HepG2 (cell line): ENCODE measurements around the gene XXYLT1. TPM values are rescaled to one million over a fixed set of nuclear protein-coding genes. Genes with fewer than 3 reads are reported as not detected.

ENCODE experiments used
- ATAC-seq: fragments of 200-7000 bp; cut with Tn5 transposase; 3 replicates; pipeline ENCODE4 v1.9.1; 2020; ENCODE audit warnings: mild to moderate bottlenecking, moderate library complexity
- BruUV-seq: library from RNA; stranded (reverse); fragments of 400-500 nt; replicated peaks from 2 replicates; lab custom pipeline; 2021; lab: Mats Ljungman, UMichigan
- CTCF ChIA-PET: fragments of 300-600 bp; formaldehyde crosslinking; extraction: SDS; loops from one replicate; lab custom pipeline; 2021; ENCODE audit warnings: low total read pairs, inconsistent platforms, low intra/inter-chr PET ratio; lab: Yijun Ruan, JAX
- POLR2A ChIA-PET: fragments of 350-600 bp; sonication (Branson Sonifier 250); formaldehyde crosslinking; loops from one replicate; lab custom pipeline; 2020; ENCODE audit warnings: antibody characterized with exemption, inconsistent platforms; lab: Yijun Ruan, JAX
- DNase-seq: peaks from one replicate; pipeline ENCODE4 v3.0.0-alpha.2; 2015; ENCODE audit warnings: low spot score
- FAIRE-seq: peaks from 3 replicates; lab custom pipeline; 2011; peaks lifted over from hg19 to GRCh38; lab: Jason Lieb, UNC
- H2AFZ ChIP-seq: one replicate; pipeline ENCODE4 v1.6.1; 2011; ENCODE audit warnings: low read length, inconsistent platforms
- H3K27ac ChIP-seq: fragments of 300-600 bp; 3 replicates; pipeline ENCODE4 v1.8.0; 2011; ENCODE audit warnings: mixed run types, mild to moderate bottlenecking, mixed read lengths, low read length, inconsistent platforms; ENCODE audit not compliant: insufficient read depth; ENCODE audit errors: extremely low read length
- H3K27me3 ChIP-seq, 2 experiments: fragments of 200-600 bp in 1 of 2; 2 replicates in 1 of 2; 3 replicates in 1 of 2; pipeline versions ENCODE4 v1.6.0 to v1.8.0; 2011; ENCODE audit warnings: low read length in 2 of 2, mild to moderate bottlenecking in 2 of 2, moderate library complexity in 2 of 2, inconsistent platforms in 1 of 2; ENCODE audit not compliant: insufficient read depth in 2 of 2, control insufficient read depth in 1 of 2
- H3K36me3 ChIP-seq, 2 experiments: fragments of 200-600 bp in 1 of 2; replicated peaks in 1 of 2; 2 replicates in 1 of 2; 3 replicates in 1 of 2; pipeline versions ENCODE4 v1.5.1 to v1.8.0; 2011; ENCODE audit warnings: low read length in 2 of 2, inconsistent platforms in 1 of 2; ENCODE audit not compliant: insufficient read depth in 2 of 2, control insufficient read depth in 1 of 2
- H3K4me1 ChIP-seq: 2 replicates; pipeline ENCODE4 v1.5.1; 2012; ENCODE audit warnings: low read length, inconsistent platforms; ENCODE audit not compliant: insufficient read depth
- H3K4me2 ChIP-seq: 2 replicates; pipeline ENCODE4 v1.6.0; 2011; ENCODE audit warnings: low read depth, low read length, inconsistent platforms
- H3K4me3 ChIP-seq, 3 experiments: fragments of 200-600 bp in 1 of 3; sonication (generic), shearing (Covaris generic) in 1 of 3; replicated peaks in 1 of 3; 2 replicates each; pipeline ENCODE4 v1.5.1; 2011 to 2016; ENCODE audit warnings: low read length in 3 of 3, inconsistent platforms in 2 of 3, low read depth in 2 of 3, mild to moderate bottlenecking in 2 of 3, control low read depth in 1 of 3, mixed read lengths in 1 of 3; ENCODE audit not compliant: insufficient read depth in 1 of 3
- H3K79me2 ChIP-seq: one replicate; pipeline ENCODE4 v1.6.1; 2011; ENCODE audit warnings: low read length, inconsistent platforms; ENCODE audit not compliant: insufficient read depth
- H3K9ac ChIP-seq: 2 replicates; pipeline ENCODE4 v1.6.0; 2011; ENCODE audit warnings: mild to moderate bottlenecking, low read depth, low read length, inconsistent platforms; ENCODE audit not compliant: insufficient read depth
- H3K9me3 ChIP-seq: 2 replicates; pipeline ENCODE4 v1.5.1; 2012; ENCODE audit warnings: mild to moderate bottlenecking, low read length
- H4K20me1 ChIP-seq: 2 replicates; pipeline ENCODE4 v1.6.0; 2011; ENCODE audit warnings: inconsistent platforms, mild to moderate bottlenecking, low read length, moderate library complexity; ENCODE audit not compliant: insufficient read depth
- ASH2L ChIP-seq: fragments of 300-600, 200-600 bp; sonication (generic); IDR thresholded peaks from 2 replicates; pipeline ENCODE4 v1.7.0; 2017; ENCODE audit warnings: low read depth, mild to moderate bottlenecking, moderate library complexity, mixed read lengths, low read length; ENCODE audit not compliant: insufficient read length
- HNF4A ChIP-seq: sonication (generic); formaldehyde crosslinking; IDR thresholded peaks from 2 replicates; pipeline ENCODE4 v1.4.0; 2020; ENCODE audit warnings: missing genetic modification reagents
- NONO ChIP-seq, 2 experiments: fragments of 450-650 bp in 1 of 2; sonication (generic) in 1 of 2; formaldehyde crosslinking in 1 of 2; IDR thresholded peaks in 1 of 2; conservative IDR thresholded peaks in 1 of 2; 2 replicates each; pipeline versions ENCODE4 v1.6.1 to v1.8.0; 2017 to 2022; ENCODE audit warnings: mild to moderate bottlenecking in 1 of 2, missing genetic modification reagents in 1 of 2, moderate library complexity in 1 of 2
- SP5 ChIP-seq: IDR thresholded peaks from 2 replicates; pipeline ENCODE4 v1.6.1; 2016; ENCODE audit warnings: low read depth, borderline replicate concordance
- TARDBP ChIP-seq: sonication (generic); formaldehyde crosslinking; IDR thresholded peaks from 2 replicates; pipeline ENCODE4 v1.8.0; 2022; ENCODE audit warnings: mild to moderate bottlenecking, missing genetic modification reagents
- TEAD3 ChIP-seq: optimal IDR thresholded peaks from 2 replicates; pipeline ENCODE3; 2016; ENCODE audit warnings: borderline replicate concordance
- ZC3H13 ChIP-seq: sonication (generic); formaldehyde crosslinking; IDR thresholded peaks from 2 replicates; pipeline ENCODE4 v1.8.1; 2023; ENCODE audit warnings: mild to moderate bottlenecking, missing genetic modification reagents, moderate library complexity
- ZEB1 ChIP-seq: IDR thresholded peaks from 2 replicates; pipeline ENCODE4 v1.6.1; 2012; ENCODE audit warnings: mild to moderate bottlenecking, low read depth, inconsistent platforms; ENCODE audit not compliant: insufficient replicate concordance
- ZNF549 ChIP-seq: sonication (generic); formaldehyde crosslinking; IDR thresholded peaks from 2 replicates; pipeline ENCODE4 v1.5.0; 2020; ENCODE audit warnings: missing genetic modification reagents
- ZNF567 ChIP-seq: sonication (generic); formaldehyde crosslinking; IDR thresholded peaks from 2 replicates; pipeline ENCODE4 v1.8.1; 2023; ENCODE audit warnings: mild to moderate bottlenecking, missing genetic modification reagents, borderline replicate concordance
- ZNF598 ChIP-seq: sonication (generic); formaldehyde crosslinking; IDR thresholded peaks from 2 replicates; pipeline ENCODE4 v1.5.1; 2020; ENCODE audit warnings: mild to moderate bottlenecking, missing genetic modification reagents, borderline replicate concordance
- ZNF780A ChIP-seq: sonication (generic); formaldehyde crosslinking; IDR thresholded peaks from 2 replicates; pipeline ENCODE4 v1.8.0; 2022; ENCODE audit warnings: mild to moderate bottlenecking, missing genetic modification reagents, moderate library complexity
- ZNF790 ChIP-seq: sonication (generic); formaldehyde crosslinking; IDR thresholded peaks from 2 replicates; pipeline ENCODE4 v1.8.0; 2022; ENCODE audit warnings: missing genetic modification reagents, mild to moderate bottlenecking, borderline replicate concordance
- ZNF816 ChIP-seq: sonication (generic); formaldehyde crosslinking; IDR thresholded peaks from 2 replicates; pipeline ENCODE4 v1.8.0; 2022; ENCODE audit warnings: missing genetic modification reagents, mild to moderate bottlenecking, borderline replicate concordance
- WGBS: methylation state at CpG from one replicate; pipeline ENCODE4 v1.1.6; 2017; ENCODE audit warnings: low lambda C conversion rate; 5-methylcytosine and 5-hydroxymethylcytosine counted together
- in situ Hi-C: cut with HindIII; loops from 2 replicates; pipeline ENCODE4 v1.10.0; 2017; ENCODE audit warnings: low pct_unique_long_range_greater_than_20kb; ENCODE audit not compliant: extremely low pct_ligation_motif_present
- intact Hi-C: fragments of 100-400 bp; cut with micrococcal nuclease; formaldehyde crosslinking; loops from one replicate; pipeline ENCODE4 v1.10.0; 2022; ENCODE audit not compliant: unreplicated experiment
- polyA plus RNA-seq, 8 experiments: library from polyadenylated mRNA; depleted of rRNA in 3 of 8; stranded (reverse) in 7 of 8; unstranded in 1 of 8; fragments of >200 nt; fragmentation: Illumina TruSeq in 4 of 8; extraction: Trizol in 4 of 8; gene quantifications; 2 replicates each; pipeline versions ENCODE4 v1.2.1 to v1.2.3, GENCODE V29; 2011 to 2016; ENCODE audit warnings: low read depth in 4 of 8, missing spikeins in 1 of 8, mixed read lengths in 1 of 8; ENCODE audit not compliant: insufficient read depth in 1 of 8
- total RNA-seq, 5 experiments: library from RNA; depleted of rRNA; stranded (reverse); fragments of >200 nt; fragmentation: Illumina TruSeq; extraction: Trizol; gene quantifications; 2 replicates each; pipeline ENCODE4 v1.2.3, GENCODE V29; 2016; ENCODE audit warnings: low read depth in 1 of 5
- TF ChIP-seq, protein P1 (sequence below): sonication (generic); formaldehyde crosslinking; IDR thresholded peaks from 2 replicates; pipeline ENCODE4 v1.4.0; 2020; ENCODE audit warnings: missing genetic modification reagents
- TF ChIP-seq, protein P2 (sequence below): sonication (generic); formaldehyde crosslinking; IDR thresholded peaks from 2 replicates; pipeline ENCODE4 v1.4.0; 2020; ENCODE audit warnings: missing genetic modification reagents

Gene XXYLT1
- total and polyA plus RNA-seq, 2 of the 13 experiments (the other 11 are each of a cell fraction or from before 2014, with no cell fraction given): 17.7 to 19.0 TPM

DNA sequence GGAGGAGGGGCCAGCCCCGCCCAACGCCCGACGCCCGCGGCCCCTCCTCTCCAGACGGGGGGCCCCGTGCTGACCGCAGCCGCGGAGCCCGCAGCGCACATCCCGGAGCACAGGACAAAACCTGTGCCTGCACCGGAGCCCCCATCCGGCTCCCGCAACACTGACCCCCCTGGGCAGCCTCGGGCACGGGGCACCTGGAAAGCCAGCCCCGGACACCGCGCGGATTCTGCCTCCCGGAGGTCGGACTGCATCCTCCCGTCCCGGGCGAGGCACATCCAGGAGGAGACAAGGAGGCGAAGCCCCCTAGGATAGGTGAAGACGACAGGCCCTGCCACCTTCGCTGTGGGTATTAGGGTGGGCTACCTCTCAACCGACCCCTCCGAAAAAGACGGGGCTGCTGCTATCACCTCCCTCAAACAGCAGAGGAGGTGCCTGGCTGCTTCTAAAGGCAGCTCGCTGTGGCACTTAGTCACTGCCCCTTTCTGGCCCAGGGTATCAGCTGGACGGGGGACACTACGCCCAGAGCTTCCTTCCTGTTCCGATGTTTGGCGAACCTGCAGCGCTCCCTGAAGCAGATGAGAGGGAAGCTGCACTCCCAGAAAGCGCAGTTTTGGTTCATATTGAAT lies 10.6 kb downstream of the XXYLT1 start:
- no TSS peak for BruUV-seq
- Histone ChIP-seq H3K4me2 (peak overlapping the region; percentile 84), H3K36me3 (peaks cover 2 to 7% of the 10 kb centered on the region in 2 experiments; a peak in 4 of 5 replicates), H4K20me1 (no peaks in the 10 kb centered on the region), H2AFZ (no peak overlapping the region), H3K4me1 (peaks cover 38% of the 10 kb centered on the region), H3K9me3 (no peaks in the 10 kb centered on the region), H3K79me2 (peaks cover 28% of the 10 kb centered on the region), H3K4me3 (peak overlapping the region; percentile 46 to 77 (median 50); a peak in 5 of 6 replicates), H3K27ac (no peak overlapping the region), H3K27me3 (no peaks in the 10 kb centered on the region), H3K9ac (peak overlapping the region; percentile 59)
- in situ Hi-C loops: no loop called here
- ChIA-PET CTCF (interaction anchor here (0.9 to 1.7 kb wide), 6 partner anchors 96 to 589 kb away, joined by 3 to 19 read pairs (median 4); partner anchors contain the start of gene LSG1), POLR2A (interaction anchor here (0.9 kb wide), 1 partner anchor 10 kb away, joined by 4 read pairs; no protein-coding TSS in a partner anchor)
- ATAC-seq (no peak), FAIRE-seq (no peak), DNase-seq (no peak)
- intact Hi-C loops: loop anchor here (1.0 to 2.0 kb wide), 3 partner anchors 258 to 588 kb away; partner anchors contain the start of gene LSG1
- 93% methylated on average over 3 of the region's 41 CpGs for WGBS
- TF ChIP-seq ZNF549 (CRISPR knock-in tag): no peak
- no peak for TF ChIP-seq ZNF780A (CRISPR knock-in tag)
- TF ChIP-seq, protein P1, sequence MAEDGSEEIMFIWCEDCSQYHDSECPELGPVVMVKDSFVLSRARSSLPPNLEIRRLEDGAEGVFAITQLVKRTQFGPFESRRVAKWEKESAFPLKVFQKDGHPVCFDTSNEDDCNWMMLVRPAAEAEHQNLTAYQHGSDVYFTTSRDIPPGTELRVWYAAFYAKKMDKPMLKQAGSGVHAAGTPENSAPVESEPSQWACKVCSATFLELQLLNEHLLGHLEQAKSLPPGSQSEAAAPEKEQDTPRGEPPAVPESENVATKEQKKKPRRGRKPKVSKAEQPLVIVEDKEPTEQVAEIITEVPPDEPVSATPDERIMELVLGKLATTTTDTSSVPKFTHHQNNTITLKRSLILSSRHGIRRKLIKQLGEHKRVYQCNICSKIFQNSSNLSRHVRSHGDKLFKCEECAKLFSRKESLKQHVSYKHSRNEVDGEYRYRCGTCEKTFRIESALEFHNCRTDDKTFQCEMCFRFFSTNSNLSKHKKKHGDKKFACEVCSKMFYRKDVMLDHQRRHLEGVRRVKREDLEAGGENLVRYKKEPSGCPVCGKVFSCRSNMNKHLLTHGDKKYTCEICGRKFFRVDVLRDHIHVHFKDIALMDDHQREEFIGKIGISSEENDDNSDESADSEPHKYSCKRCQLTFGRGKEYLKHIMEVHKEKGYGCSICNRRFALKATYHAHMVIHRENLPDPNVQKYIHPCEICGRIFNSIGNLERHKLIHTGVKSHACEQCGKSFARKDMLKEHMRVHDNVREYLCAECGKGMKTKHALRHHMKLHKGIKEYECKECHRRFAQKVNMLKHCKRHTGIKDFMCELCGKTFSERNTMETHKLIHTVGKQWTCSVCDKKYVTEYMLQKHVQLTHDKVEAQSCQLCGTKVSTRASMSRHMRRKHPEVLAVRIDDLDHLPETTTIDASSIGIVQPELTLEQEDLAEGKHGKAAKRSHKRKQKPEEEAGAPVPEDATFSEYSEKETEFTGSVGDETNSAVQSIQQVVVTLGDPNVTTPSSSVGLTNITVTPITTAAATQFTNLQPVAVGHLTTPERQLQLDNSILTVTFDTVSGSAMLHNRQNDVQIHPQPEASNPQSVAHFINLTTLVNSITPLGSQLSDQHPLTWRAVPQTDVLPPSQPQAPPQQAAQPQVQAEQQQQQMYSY (CRISPR knock-in tag): peak; percentile 32; the same call in 1 of the 2 replicates
- TF ChIP-seq TARDBP (CRISPR knock-in tag): no peak; the same call in 1 of the 2 replicates
- TF ChIP-seq TEAD3: peak; percentile 32
- 0 out of 2 replicates have a peak, but pooled peaks have one; percentile 1 for TF ChIP-seq ZNF598 (CRISPR knock-in tag)
- 0 out of 2 replicates have a peak, but pooled peaks have one; percentile 38 for TF ChIP-seq ZNF567 (CRISPR knock-in tag)
- 0 out of 2 replicates have a peak, but pooled peaks have one; percentile 12 for TF ChIP-seq ZNF790 (CRISPR knock-in tag)
- peak; percentile 64; the same call in 1 of the 2 replicates for TF ChIP-seq ZNF816 (CRISPR knock-in tag)
- peak; percentile 10 for TF ChIP-seq ZEB1
- 0 out of 2 replicates have a peak, but pooled peaks have one; percentile 7 for TF ChIP-seq ZC3H13 (CRISPR knock-in tag)
- TF ChIP-seq, protein P2, sequence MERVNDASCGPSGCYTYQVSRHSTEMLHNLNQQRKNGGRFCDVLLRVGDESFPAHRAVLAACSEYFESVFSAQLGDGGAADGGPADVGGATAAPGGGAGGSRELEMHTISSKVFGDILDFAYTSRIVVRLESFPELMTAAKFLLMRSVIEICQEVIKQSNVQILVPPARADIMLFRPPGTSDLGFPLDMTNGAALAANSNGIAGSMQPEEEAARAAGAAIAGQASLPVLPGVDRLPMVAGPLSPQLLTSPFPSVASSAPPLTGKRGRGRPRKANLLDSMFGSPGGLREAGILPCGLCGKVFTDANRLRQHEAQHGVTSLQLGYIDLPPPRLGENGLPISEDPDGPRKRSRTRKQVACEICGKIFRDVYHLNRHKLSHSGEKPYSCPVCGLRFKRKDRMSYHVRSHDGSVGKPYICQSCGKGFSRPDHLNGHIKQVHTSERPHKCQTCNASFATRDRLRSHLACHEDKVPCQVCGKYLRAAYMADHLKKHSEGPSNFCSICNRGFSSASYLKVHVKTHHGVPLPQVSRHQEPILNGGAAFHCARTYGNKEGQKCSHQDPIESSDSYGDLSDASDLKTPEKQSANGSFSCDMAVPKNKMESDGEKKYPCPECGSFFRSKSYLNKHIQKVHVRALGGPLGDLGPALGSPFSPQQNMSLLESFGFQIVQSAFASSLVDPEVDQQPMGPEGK: peak; percentile 61; the same call in 1 of the 2 replicates
- no peak for TF ChIP-seq HNF4A (CRISPR knock-in tag)
- TF ChIP-seq SP5: peak; percentile 69; the same call in 1 of the 2 replicates
- no peak for TF ChIP-seq NONO (IDR thresholded peaks at IDR 0.05)
- 0 out of 2 replicates have a peak, but pooled peaks have one; percentile 8 for TF ChIP-seq NONO (CRISPR knock-in tag; conservative IDR thresholded peaks at IDR 0.05)
- peak; percentile 25 for TF ChIP-seq ASH2L
